Measurements from ENCODE around the gene SUCLG2.

Gene SUCLG2

DNA sequence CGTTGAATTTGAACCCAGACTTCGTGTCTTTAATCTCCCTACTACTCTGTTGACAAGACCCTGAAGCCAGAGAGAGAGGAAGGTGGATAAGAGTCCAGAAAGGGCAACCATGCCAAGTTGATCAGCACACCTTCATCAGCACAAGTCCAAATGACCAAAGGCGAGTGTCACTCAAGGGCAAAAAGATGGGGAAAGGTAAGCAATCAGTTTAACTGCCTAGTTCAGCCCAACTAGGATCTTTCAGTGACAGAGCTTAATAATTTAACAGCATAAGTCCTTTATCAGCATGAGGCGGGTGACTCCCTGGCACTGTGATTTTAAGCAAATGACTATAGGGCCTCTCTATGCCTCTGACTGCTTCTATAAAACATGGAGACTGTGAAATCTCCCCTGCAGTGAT lies 6.2 kb downstream of the SUCLG2 start:
- FAIRE-seq, result no peak

DNA sequence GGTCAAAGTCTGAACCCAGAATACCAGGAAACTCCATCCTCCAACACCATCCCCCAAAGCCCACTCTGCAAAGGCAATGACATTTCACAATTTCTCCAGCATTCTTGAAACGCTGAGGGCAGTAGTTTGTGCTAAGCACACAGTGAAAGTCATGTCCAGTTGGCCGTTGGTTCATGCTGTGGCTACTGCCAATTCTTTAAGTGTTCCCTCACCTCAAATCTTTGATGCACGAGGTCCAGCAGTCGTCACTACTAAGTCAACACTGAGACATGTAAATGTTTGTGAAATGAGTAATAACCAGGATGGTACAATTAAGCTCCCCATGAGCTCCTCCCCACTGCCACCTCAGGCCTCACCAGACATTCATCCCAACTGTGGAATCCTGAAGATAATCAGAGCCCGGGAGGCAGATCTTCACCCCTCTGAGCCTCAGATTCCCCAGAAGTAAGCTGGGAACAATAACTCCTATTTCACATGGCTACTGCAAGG lies 7.0 kb downstream of the SUCLG2 start:
- no peak for FAIRE-seq

DNA sequence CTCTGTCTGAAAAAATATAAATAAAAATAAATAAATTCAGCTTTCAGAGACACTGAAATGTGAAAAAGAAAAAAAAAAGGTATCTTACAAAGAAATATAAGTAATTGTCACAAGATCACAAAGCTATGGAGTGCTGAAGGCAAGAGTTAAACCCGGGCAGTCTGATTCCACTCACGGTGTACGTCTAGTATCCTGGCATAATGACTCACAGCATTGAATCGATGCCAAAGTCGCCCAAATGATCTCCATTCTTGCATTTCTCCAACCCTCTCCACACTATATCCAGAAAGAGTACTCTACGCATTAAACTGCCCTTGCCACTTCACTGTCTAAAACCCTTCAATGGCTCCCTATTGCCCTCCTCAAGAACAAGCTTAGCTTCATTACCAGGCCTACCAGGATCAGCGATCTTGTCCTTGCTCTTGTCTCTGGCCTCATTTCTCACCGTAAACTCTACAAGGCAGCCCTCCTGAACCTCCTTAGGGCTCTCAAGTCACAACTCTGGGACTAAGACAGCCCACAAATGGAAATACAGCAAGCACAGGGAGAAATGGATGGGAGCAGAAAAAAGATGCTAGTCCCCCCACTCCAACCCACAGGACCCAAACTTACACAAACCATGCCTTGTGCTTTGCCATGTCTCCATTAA lies 7.7 kb downstream of the SUCLG2 start:
- no peak for FAIRE-seq

DNA sequence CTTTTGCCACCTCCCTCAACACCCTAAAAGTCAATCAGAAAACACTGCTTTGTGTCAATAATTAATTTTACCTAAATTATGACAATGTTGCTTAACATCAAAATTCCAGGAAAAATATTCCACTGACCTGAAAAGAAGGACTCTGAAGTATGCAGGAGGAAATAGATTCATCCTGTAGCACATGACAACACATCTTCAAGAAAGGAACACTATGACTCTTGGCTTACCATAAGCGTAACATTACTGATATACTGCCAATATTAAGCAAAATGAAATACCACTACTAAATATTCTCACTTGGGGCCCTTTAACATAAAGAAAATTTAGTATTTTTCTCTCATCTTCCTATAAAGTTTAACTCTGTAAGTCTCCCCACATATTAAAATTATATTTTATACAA lies 9.6 kb downstream of the SUCLG2 start:
- no peak for FAIRE-seq

DNA sequence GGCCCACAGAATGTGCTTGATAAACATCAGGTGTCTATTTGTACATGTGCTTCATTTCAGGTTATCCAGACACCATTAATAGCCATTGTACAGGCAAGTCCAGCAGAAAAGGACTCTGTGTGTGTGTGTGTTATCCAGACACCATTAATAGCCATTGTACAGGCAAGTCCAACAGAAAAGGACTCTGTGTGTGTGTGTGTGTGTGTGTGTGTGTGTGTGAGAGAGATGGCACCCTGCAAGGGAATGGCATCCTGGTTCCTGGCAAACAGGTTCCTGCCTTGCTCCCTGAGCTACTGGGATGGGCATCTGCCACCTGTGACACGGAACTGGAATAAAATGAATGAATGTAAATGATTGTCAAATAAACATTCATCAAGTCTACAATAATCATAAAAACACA lies 11.7 kb downstream of the SUCLG2 start:
- no peak for FAIRE-seq

DNA sequence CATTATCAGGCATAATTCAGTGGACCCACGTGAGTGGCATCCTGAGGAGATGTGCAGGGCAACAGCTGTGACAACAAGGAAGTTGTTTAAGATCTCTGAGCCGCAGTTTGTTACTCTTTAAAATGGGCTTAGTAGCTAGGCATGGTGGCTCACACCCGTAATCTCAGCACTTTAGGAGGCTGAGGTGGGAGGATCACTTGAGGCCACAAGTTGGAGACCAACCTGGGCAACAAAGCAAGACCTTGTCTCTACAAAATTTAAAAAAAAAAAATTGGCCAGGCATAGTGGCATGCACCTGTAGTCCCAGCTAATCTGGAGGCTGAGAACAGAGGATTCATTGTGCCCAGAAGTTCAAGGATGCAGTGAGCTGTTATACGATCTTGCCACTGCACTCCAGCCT lies 12.2 kb downstream of the SUCLG2 start:
- no peak for FAIRE-seq

DNA sequence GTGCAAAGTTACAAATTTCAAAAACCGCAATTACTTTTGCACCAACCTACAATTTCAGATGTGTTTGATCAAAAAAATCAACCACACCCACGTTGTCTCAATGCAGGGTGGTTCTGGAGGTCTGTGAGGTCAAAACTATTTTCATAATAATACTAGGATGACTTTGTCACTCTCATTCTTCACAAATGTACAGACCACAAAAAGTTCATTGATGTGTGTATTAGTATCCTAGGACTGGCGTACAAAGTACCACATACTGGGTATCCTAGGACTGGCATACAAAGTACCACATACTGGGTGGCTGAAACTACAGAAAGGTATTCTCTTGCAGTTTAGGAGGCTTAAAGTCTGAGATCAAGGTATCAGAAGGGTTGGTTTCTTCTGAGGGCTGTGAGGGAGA lies 13.0 kb downstream of the SUCLG2 start:
- FAIRE-seq, result no peak

GRCh38 chr3:67640023-67640660 lies 14.3 kb downstream of the SUCLG2 start:
- no peak for FAIRE-seq

- no peak for FAIRE-seq
Measured at GRCh38 chr3:67637255-67637900, 17.0 kb downstream of the SUCLG2 start.

GRCh38 chr3:67635806-67636205 lies 18.6 kb downstream of the SUCLG2 start:
- FAIRE-seq, result no peak

DNA sequence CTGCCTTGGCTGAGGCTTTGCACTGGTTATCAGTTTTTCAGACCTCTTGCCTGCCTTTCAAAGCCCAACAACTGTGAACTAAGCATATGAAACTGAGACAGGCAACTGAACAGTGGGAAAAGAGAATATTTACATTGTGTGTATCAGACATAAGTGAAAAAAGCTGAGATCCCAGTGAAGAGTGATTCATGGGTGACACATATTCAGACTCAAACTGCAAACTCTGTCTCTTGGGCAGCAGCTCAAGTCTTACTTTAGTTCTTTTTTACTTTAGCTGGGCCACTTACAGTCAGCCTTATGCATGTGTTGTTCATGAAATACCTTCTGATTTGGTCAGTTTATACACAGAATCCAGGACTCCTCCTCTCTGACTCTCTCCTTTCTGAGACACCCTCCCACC lies 19.2 kb downstream of the SUCLG2 start:
- FAIRE-seq, result no peak

DNA sequence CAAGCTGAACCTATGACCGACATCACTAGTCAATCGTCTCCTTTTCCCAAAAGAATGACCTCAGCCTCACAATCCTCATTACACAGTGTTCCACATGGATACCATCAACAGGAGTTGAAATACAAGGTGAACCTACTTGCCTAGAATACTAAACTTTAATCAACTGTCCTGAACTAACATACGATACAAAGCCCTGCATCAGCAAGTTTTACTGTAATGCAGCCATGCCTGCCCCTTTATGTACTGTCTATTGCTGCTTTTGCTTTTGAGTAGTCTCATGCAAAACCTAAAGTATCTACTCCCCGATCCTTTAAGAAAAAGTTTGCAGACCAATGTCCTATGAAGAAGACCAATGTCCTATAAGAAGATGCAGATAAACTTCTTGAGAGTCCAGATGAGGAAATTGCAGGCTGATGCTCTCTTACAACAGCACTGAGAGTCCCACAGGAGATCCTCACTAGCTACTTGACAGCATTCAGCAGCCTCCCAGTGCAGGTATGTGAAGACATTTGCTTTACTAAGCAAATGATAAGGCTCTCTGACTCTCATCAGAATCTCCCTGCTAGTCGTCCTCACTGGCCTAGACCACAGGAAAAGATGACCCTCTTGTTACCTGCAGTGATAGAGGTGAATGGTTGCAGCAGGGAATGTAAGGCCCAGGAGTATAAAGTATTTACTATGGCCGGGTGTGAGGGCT lies 23.6 kb downstream of the SUCLG2 start:
- FAIRE-seq, result no peak

- FAIRE-seq, result no peak
Measured at GRCh38 chr3:67624687-67625086, 29.7 kb downstream of the SUCLG2 start.

GRCh38 chr3:67624078-67624477 lies 30.3 kb downstream of the SUCLG2 start:
- no peak for FAIRE-seq

GRCh38 chr3:67622652-67623051 lies 31.8 kb downstream of the SUCLG2 start:
- FAIRE-seq, result no peak

DNA sequence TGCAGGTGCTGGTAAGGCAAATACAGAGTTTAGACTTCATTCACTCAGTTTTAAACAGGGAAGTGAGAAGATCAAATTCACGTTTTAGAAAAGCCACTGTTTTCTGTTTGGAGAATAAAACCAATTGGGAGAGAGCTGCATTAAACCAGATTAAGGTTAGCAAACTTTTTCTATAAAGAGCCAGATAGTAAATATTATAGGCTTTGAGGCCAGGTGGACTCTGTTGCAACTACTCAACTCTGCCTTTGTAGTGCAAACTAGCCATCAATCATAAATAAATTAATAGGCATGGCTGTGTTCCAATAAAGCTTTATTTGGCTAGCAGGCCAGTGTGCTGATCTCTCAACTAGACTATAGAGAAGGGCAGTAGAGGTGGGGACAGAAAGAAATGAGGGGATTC lies 33.5 kb downstream of the SUCLG2 start:
- no peak for FAIRE-seq

- FAIRE-seq, result no peak
Measured at GRCh38 chr3:67619991-67620390, 34.4 kb downstream of the SUCLG2 start.

- FAIRE-seq, result no peak
Measured at GRCh38 chr3:67617518-67617917, 36.9 kb downstream of the SUCLG2 start.

DNA sequence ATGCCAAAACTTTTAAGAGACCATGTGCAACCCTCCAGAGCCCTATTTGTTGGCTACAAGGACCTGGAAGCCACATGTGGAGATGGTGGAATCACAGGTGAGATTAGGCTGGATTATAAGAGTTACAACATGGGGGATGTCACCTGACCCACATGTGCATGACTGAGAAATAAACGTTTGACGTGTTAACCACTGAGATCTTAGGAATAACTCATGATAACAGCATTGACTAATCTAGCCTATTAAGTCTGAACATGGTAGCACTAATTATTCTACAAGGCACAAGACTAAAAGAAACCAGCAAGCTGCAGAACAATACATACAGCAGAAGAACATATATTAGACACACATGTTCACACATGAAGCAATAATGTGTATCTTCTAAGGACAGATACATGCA lies 38.4 kb downstream of the SUCLG2 start:
- no peak for FAIRE-seq

GRCh38 chr3:67614195-67614594 lies 40.2 kb downstream of the SUCLG2 start:
- no peak for FAIRE-seq

GRCh38 chr3:67610458-67610857 lies 44.0 kb downstream of the SUCLG2 start:
- FAIRE-seq, result no peak

GRCh38 chr3:67609709-67610108 lies 44.7 kb downstream of the SUCLG2 start:
- FAIRE-seq, result no peak

DNA sequence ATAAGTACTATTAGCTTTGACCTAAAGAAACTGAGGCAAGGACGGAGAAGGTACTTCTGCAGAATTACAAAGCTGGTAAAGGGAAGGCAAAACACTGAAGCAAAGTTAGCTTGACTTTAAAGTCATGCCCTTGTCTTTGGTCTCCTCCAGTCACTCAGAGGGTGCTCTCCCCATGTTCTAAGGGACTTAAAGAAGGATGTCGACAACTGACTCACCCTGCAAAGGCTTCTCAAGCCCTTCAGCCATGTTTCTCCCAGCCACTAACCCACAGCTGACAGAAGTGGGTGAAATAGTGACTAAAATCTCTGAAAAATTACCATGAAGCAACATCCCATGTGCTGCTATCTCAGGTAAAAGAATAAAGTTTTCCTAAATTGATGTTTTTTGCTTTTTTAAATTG lies 46.4 kb downstream of the SUCLG2 start:
- FAIRE-seq, result no peak

DNA sequence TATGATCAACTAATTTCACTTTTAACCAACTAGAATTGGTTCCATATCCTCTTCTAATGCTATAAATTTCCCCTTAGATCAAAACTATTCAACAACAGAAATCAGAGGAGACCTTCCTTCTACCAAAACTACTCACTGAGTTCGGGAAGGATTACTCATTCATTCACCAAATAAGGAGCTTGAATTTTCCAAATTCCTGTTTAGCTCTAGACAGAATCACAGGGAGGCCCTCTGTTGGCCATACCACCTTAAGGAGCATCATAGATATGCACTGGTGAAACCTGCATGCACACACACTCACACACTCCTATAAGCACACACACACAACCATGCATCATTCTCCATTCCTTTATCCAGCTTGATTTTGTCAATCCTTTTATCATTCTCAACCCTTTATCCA lies 49.0 kb downstream of the SUCLG2 start:
- no peak for FAIRE-seq

All from G401.6 (cell line).